Hepatocyte (in vitro differentiated cells): ENCODE measurements around the gene PCGF3.

Experiments used
- EZH2 ChIP-seq: fragments of 200-600 bp; sonication (generic); IDR thresholded peaks from 2 replicates; pipeline ENCODE4 v1.6.1; 2016; ENCODE audit warnings: antibody characterized with exemption, mild to moderate bottlenecking, borderline replicate concordance
- TF ChIP-seq, protein P1 (sequence below): fragments of 200-600 bp; sonication (generic); IDR thresholded peaks from 2 replicates; pipeline ENCODE4 v1.5.1; 2016; ENCODE audit warnings: antibody characterized with exemption, mild to moderate bottlenecking; ENCODE audit not compliant: poor library complexity

DNA sequence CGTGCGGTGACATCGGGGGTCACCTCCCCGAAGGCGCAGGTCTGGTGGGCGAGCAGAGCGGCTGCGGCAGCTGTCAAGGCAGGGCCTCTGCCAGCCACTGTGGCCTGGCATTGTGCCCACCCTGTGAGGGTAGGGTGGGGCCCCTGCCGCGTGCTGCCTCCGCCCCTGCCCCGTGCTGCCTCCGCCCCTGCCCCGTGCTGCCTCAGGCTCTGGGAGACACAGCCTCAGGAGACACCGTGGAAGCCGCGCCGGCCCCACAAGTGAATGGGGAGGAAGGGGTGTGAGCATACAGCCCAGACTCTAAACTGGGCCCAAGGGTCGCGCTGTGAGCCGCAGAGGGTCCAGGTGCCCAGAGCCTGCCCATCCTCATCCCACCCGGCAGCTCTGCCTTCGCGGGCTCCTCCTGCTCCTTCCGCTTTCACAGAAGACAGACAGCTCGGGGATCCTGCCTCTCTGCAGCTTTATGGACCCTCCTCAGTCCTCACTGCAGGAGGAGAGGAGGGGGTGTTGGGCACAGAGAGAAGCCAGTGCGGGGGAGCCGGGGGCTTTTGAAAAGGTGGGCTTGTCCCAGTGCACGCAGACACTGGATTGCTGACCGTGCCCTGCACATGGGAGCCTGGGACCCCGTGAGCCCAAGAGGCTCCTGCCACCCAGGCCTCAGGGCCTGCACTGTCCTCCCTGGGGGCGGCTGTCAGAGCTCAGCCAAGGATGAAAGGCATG, 27.4 kb downstream of the PCGF3 start:
- TF ChIP-seq, protein P1, sequence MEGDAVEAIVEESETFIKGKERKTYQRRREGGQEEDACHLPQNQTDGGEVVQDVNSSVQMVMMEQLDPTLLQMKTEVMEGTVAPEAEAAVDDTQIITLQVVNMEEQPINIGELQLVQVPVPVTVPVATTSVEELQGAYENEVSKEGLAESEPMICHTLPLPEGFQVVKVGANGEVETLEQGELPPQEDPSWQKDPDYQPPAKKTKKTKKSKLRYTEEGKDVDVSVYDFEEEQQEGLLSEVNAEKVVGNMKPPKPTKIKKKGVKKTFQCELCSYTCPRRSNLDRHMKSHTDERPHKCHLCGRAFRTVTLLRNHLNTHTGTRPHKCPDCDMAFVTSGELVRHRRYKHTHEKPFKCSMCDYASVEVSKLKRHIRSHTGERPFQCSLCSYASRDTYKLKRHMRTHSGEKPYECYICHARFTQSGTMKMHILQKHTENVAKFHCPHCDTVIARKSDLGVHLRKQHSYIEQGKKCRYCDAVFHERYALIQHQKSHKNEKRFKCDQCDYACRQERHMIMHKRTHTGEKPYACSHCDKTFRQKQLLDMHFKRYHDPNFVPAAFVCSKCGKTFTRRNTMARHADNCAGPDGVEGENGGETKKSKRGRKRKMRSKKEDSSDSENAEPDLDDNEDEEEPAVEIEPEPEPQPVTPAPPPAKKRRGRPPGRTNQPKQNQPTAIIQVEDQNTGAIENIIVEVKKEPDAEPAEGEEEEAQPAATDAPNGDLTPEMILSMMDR, result no peak
- no peak for TF ChIP-seq EZH2
